ENCODE data around the gene TOP2B.

TOP2B gene

DNA sequence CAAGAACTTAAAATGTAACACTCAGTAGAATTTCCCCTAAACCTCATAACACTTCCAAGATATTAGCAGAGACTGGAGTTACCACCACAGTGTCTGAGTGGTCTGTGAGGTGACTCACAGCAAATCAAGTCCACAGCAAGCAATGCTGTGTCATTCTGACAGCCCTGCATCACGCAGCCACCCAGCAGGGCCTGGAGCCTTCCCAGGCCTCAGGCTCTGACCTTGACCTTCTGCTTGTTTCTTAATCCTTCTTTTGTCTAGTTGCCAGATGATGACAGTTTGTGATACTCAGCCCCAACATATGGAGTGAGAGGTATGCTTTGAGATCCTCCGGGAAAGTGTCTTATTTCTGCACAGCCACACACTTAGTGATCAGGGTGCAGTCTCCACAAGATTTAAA, 82.5 kb downstream of the TOP2B start:
- no peak for DNase-seq (ENCODE audit: low read depth in 2 of 2)

DNA sequence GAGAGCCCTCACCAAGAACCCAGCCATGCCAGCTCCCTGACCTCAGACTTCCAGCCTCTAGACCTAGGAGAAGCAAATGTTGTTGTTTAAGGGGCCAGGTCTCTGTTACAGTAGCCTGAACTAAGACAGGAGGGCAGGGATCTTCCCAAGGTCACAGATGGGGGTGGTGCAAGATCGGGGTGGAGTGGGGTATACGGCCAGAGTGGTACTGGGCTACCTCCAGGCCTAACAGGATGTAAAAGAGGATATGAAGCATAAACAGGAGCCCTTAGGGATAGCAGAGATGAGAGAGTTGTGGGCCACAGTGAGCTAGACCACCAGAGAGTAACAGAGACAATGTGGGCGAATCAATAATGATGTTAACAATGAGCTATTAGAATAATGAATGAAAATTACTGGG, 82.9 kb downstream of the TOP2B start:
- DNase-seq (ENCODE audit: low read depth in 2 of 2): no peak

DNA sequence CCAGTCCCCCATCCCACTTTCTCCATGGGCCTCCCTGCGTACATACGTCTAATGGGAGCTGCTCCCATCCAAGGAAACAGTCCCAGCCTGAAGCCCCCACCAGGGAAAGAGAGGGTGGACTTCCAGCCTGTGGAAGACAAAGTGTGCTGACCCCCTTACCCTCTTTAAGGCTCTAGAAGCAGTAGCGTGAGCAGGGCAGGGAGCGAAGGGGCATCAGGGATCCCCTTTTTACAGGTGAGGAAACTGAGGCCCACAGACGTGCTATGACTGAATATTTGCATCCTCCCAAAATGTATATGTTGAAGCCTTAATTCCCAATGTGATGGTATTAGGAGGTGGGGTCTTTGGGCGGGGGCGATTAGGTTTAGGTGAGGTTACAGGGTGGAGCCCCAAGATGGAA, 83.4 kb downstream of the TOP2B start:
- DNase-seq (ENCODE audit: low read depth in 2 of 2): no peak

DNA sequence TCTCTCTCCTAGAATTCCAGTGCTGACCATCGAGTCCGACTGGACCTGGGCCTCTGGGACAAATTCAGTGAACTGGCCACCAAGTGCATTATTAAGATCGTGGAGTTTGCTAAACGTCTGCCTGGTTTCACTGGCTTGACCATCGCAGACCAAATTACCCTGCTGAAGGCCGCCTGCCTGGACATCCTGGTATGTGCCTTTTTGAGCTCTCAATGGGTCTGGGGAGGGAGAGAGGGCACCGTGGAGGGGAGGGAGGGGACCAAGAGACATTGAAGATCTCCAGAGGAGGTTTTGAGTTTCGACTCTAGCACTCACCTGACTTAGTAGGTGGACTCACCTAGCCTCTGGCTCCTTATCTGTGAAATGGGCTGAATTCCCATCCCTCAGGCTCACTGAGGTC, 84.2 kb downstream of the TOP2B start:
- DNase-seq (ENCODE audit: low read depth in 2 of 2): no peak

DNA sequence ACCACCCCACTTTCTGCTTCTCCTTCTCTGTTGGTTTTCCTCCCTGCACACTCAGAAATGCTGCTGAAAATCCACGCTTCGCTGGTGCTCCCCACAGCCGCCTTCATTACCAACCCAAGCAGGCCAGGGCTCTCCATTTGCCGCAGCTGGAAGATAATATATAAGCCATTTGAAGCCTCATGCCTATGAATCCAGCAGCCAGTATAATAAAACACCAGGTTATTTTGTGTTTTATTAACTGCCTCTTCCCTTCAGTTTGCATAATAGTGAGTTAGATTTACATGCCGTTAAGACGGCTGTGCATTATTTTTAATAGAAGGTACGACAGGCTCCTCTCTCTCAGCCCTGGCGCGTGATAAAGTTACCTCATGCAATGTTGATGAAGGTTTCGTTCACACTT, 86.6 kb downstream of the TOP2B start:
- DNase-seq (ENCODE audit: low read depth in 2 of 2): no peak

DNA sequence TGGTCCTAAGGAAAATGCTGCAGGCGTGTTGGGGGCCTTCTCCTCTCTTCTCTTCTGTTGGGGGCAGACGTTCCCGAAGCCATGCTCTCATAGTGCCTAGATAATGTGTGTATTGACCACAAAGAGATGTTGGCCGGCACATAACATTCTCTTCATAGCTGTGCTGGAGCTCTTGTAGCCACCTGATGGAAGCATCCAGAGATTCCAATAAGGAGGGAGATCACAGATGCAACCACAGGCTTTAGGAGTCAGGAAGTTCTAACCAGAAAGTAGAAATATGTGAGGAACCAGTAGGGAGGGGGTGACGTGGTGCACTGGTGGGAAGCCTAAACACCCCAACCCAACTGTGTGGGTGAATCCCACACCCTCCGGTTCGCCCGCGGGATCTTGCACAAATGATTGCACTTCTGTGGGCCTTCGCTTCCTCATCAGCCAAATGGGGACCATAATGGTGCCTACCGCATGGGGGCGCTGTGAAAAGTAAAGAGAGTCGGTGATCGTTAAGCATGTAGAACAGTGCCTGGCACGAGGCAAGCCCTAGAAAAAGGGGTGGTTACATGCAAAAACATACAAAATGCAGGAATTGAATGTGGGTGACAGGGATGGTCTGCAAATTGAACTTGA, 87.8 kb downstream of the TOP2B start:
- DNase-seq (ENCODE audit: low read depth in 2 of 2): no peak

DNA sequence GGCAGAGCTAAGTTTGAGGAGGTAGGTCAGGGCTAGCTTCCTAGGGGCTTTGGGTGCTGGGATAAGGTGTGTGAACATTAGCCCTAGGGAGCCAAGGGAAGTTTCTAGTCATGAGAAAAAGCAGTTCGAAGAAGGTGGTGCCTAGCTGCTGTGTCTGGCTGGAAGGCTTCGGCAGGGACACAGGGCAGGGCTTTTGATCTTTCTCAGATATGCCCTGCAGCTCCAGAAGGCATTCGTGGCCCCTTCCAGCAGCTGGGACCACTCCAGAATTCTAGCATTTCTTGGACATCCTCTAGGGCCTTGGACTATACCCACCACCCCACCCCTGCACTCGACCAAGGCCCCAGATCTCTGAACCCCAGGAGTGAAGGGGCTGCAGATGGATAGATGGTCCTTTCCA, 88.6 kb downstream of the TOP2B start:
- DNase-seq (ENCODE audit: low read depth in 2 of 2): no peak

DNA sequence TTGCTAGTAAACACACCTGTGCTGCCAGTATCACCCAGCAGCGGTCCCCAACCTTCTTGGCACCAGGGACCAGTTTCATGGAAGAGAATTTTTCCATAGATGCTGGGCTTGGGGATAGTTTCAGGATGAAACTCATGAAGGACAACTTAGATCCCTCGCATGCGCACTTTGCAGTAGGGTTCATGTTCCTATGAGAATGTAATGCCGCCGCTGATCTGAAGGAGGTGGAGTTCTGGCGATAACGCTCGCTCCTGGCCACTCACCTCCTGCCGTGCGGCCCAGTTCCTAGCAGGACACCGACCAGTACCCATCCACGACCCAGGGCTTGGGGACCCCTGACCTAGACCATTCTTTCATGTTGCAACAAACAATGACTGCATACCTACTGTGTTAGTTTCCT, 89.7 kb downstream of the TOP2B start:
- no peak for DNase-seq (ENCODE audit: low read depth in 2 of 2)

DNA sequence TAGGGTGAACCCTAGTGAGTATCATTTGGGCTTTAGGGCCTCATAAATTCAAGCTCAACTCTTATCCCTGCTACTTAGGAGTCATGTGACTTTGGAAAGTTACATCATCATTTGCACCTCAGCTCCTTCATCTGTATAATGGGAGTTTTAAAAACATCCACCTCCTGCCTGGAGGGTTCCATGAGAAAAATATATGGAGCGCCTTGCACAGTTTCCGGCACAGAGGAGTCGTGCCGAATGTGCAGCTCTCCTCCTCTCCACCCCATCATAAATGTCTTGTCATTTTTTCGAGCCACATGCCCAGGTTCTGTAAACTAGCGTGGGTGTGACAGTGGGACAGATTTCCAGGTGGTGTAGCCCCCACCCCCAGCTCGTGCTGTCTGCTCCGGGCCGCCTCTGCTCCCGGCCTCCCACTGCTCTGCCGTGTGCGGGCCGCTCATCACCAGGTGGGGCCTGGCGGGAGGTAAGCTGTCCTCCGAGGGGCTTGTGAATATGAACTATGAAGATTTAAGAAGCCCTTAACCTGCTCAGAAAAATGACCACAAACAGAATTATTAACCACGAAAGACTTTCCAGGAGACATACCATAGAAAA, 90.4 kb downstream of the TOP2B start:
- no peak for DNase-seq (ENCODE audit: low read depth in 2 of 2)

DNA sequence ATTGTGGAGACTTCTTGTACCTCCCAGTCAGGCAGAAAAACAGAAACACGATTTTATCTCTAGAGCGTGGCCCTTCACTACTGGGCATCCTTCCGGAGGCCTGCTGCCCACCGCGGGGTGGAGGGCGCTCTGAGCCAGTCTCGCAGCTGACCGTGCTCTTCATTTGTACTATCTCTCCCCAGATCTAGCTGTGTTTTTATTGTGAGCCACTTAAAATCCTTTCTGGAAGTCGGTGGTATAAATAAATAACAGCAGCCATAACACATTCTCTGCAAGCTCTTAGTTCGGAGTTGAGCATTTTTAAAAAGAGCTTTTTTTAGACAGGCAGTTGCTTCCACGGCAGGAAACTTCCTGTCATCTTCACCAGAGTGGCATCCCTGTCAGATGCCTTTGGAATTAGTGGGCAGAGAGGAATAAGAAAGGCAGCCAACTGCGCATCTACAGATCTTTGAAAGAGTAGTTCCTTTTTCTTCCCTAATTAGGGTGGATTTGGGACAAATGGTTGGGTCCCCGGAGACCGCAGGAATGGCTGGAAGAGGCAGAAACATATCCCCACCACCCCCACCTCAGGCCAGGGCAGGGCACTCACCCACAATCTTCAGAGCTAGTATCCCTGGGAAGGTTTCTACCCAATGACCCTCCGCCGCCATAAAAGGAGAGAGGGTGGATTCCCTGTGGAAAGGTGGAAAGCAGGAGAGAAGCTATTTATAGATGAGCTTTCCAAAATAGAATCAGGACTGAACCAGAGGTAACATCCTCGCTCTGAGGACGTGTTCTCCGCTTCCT, 91.1 kb downstream of the TOP2B start:
- no peak for DNase-seq (ENCODE audit: low read depth in 2 of 2)

DNA sequence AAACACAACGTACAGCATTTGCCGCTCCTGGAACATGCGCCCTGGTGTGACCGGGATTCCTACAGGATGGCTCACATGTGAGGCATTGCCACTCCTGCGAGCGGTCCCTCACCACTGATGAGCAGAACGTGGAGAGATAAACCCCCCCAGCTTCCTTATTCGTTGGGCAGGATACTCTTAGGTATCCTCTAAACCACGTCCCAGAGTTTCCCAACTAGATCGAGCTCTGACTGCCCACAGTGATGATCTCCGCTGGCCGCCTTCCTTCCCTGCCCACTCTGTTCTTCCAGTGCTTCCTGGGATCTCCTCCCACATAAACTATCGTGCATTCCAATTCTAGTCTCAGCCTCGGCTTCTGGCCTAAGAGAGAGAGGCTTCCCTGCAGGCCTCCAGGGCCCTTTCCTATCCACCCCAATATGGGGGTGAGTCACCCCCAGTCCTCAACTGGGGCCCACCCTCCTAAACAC, 91.8 kb downstream of the TOP2B start:
- no peak for DNase-seq (ENCODE audit: low read depth in 2 of 2)

DNA sequence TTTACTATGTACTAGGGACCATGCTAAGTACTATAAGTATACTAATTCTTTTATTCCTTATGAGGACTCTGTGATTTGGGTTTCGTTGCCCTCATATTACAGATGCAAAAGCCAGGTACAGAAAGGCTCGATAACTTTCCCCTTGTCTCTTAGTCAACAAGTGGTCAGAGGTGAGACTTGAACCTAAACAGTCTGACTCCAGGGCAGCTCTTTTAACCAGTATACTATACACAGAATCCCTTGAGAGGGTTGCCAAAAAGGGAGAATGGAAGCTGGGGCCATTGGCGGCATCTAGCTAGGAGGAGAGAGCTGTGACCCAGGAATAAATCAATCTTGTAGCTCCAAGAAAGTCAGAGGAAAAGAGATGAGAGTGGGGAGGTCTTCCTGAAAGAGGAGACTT, 92.4 kb downstream of the TOP2B start:
- no peak for DNase-seq (ENCODE audit: low read depth in 2 of 2)

DNA sequence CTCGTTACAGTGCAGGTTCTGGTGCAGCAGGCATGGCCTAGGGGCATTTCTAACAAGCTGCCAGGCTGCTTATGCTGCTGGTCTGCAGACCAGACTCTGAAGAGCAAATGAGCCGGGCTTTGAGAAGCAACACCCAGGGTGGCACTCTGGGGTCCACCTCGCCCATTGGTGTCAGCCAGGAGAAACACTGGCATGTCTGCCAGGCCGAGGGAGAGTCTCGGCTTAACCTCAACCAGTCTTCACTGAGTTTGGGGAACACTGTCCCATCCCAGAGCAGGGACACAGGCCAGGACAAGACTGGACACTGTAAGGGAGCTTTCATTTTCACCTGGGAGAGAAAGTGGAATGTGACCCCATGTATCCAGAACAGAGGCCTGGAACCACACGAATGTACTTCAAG, 93.4 kb downstream of the TOP2B start:
- DNase-seq (ENCODE audit: low read depth in 2 of 2): no peak

DNA sequence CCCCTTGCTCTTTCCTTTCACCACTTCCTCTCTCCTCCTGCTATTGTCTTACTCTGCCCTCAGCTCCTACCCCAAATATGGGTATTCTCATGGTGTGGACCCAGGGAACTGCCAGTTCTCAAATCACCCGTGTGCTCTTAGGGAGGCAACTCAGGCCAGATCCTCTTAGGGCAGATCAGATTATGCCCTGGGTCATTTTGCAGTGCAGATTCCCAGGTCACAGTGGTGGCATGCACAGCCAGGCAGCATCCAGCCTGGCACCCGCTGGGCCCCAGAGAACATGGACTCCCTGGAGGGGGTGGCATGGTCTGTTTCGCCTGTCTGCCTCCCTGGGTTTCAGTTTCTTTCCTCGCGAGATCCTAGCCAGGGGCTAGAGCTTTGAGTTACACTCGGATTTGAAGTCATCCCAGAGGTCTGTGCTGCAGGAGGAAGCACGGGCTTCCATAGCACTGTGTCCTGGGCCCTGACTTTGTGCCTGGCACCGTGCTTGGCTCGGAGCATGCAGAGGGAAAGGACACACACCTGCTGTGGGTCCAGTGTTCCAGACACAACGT, 96.1 kb downstream of the TOP2B start:
- no peak for DNase-seq (ENCODE audit: low read depth in 2 of 2)

DNA sequence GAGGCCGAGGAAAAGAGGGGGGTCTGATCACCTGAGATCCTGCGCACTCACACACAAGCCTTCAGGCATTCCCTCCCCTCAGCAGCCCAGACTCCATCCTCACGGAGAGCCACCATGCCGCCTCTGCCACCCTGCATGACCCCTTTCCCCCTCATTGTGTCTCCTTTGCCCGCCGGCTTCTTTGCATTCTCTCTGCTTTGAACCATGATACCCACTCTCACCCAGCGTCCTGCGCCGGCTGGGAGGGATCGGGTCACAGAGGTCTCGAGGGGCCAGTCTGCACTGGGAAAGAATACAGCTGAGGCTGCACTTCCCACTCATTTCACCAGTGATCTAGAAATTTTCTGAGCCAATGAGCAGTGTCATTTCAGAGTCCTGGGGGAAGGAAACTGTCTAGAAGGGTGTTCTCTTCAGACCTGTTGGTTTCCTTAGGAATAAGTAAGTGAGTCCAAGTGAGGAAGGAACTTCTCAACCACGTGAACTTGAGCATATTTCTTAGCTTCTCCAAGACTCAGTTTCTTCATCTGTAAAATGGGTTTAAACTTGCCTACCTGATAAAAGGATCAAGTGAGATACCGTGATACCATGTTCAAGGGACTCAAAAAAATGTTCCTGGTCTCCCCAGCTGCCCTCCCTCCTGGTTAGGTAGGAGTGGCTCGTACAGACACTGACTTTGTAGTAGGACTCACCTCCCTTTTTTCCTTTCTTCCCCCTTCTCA, 96.7 kb downstream of the TOP2B start:
- DNase-seq (ENCODE audit: low read depth in 2 of 2): no peak

DNA sequence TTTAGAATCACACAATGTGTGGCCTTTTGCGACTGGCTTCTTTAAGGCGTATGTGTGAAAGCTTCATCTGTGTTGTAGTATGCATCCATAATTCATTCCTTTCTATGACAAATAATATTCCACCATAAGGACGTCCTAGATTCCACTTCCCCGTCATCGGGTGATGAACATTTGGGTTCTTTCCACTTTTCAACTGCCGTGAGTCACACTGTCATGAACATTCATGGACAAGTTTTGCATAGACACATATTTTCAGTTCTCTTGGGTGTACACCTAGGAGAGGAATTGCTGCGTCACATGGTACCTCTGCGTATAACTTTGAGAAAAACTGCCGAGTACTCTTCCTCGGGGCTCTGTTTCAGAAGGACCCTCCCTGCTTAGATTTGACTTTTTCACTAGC, 97.3 kb downstream of the TOP2B start:
- no peak for DNase-seq (ENCODE audit: low read depth in 2 of 2)

DNA sequence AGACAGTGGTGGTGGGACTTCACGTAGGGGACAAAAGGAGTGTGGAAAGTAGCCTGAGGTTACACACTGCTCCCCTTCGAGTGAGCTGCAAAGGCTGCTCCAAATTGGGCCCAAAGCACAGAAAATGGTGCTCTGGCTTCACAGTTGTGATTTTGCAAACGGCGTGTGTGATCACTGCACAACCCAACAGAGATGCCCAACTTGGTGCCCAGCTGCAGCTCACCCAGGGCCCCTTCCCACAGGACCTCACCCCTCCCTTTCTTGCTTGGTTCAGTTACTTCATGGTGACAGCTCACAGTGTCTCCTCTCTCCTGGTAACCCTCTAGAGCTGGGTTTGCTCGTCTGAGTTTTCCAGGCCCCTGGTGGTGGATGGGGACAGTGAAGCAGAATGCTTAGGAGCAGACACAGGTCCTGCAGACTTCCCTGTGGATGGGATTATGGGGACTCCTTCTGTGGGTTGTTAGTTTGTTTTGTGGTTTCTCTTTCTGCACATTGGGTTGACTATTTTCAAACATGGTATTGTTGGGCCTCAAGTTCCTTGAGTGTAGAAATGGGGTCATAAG, 98.3 kb downstream of the TOP2B start:
- DNase-seq (ENCODE audit: low read depth in 2 of 2): no peak

DNA sequence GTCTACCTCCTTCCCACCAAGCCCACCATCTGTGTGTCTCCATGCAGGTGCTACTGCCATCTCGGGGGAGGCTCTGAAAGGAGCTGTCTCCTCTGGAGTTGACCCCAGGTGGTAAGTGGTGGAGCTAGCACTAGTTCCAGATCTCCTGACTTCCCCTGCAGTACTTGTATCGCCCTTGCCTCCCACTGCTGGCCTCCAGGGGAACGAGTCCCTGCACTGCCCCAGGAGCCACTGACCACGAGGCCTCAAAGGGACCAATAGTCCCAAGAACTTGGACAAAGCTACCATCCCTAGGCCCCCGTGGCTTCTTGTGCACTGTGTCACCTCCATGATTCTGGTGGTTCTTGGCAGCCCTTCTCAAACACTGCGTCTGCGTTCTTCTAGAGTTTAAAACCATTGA, 98.9 kb downstream of the TOP2B start:
- DNase-seq (ENCODE audit: low read depth in 2 of 2): no peak

DNA sequence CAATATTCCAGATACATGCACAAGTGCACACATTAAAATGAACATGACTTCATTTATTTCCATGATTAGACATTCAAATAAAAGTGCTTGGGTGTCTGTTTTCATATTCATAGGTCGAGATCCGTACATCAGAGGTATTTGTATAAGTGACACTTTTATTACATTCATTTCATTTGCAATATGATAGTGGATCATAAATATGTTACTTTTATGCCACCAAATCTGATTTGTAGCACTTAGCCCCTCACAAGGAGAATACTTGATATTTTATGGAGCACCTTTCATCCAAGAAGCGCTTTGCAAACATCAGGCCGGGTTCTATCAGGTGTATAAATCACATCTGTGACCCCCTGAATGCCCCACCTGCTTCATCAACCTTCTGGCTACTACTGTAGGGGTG, 100.6 kb downstream of the TOP2B start:
- no peak for DNase-seq (ENCODE audit: low read depth in 2 of 2)

DNA sequence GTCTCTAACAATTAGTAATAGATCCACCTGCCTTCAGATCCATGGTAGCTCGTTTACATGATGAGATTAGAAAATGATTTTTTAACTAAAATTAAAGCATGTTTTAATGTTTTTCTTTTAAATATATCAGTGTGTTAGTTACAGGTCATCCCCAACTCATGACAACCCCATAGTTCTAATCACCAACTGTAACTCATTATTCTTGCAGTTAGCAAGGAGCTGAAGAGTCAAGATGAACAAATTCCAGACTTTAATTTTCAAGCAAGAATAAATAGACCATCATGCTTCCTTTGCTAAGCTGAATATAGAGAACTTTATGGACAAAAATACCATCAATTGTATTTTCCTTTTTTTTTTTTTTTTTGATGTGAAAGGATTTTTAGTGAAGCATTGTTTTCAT, 101.1 kb downstream of the TOP2B start:
- DNase-seq (ENCODE audit: low read depth in 2 of 2): no peak

DNA sequence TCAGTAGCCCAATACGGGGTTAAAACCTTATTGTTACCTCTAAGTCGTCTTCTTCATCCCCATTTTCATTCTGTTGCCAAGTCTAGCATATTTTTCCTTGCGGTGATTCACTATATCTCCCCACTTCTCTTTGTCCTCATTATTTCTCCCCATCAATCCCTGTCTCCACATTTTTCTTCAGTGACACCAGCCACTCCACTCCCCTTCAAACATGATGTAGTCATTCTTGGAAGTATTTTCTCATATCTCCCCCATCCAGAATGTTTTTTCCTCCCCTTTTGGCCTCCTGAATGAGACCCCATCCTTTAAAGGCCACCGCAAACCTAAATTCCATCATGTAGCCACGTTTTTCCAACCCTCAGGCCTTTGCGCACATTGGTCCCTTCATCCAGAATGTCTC, 105.9 kb downstream of the TOP2B start:
- DNase-seq (ENCODE audit: low read depth in 2 of 2): no peak

DNA sequence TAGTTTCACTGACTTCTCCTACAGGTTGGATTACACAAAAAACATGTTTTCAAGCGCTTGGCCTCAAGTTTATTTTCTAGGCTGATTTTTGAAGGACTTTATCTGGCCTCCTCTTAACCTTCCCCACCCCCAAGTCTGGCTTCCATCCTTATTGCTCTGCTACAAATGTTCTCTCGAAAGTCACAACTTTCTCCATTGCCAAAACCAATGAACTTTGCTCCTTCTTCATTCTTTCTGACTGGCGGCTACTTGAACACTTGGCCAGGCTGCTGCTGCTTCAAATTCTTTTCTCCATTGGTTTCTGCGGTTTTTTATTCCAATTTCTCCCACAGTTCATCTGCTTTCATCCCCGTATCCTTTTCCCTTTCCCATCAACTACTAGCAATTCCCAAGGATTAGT, 106.6 kb downstream of the TOP2B start:
- DNase-seq (ENCODE audit: low read depth in 2 of 2): no peak

All from stimulated activated CD8-positive, alpha-beta memory T cell treated with anti-CD3 and anti-CD28 coated beads, Interleukin-7, amount 100 ng/mL, for 1 hour (primary cell).